Activated B cell treated with CpG ODN at 0.5 μM for 24 hours (primary cell): ENCODE results near the gene TXNDC11. TPM values are rescaled to one million over a fixed set of nuclear protein-coding genes. Genes with fewer than 3 reads are reported as not detected.

ENCODE experiments used
- ATAC-seq: fragments of 200-7000 bp; cut with Tn5 transposase; one replicate; pipeline ENCODE4 v1.10.0; 2021; ENCODE audit warnings: low read depth, mild to moderate bottlenecking, moderate library complexity
- CTCF ChIA-PET: fragments of 350-600 bp; sonication (Branson Sonifier 250); formaldehyde crosslinking; loops from one replicate; lab custom pipeline; 2021; ENCODE audit warnings: antibody characterized with exemption; lab: Charles Lee
- POLR2A ChIA-PET: fragments of 350-600 bp; sonication (Branson Sonifier 250); formaldehyde crosslinking; loops from one replicate; lab custom pipeline; 2021; ENCODE audit warnings: antibody characterized with exemption; lab: Charles Lee
- DNase-seq: peaks from one replicate; pipeline ENCODE4 v3.0.0; 2022
- H3K27ac Mint-ChIP-seq: one replicate; pipeline ENCODE4 v1.8.0; 2020; ENCODE audit warnings: mixed read lengths
- H3K27me3 Mint-ChIP-seq: one replicate; pipeline ENCODE4 v1.8.0; 2021; ENCODE audit warnings: mixed read lengths
- H3K36me3 Mint-ChIP-seq: one replicate; pipeline ENCODE4 v1.8.0; 2021; ENCODE audit warnings: low read depth, mixed read lengths
- H3K4me1 Mint-ChIP-seq: one replicate; pipeline ENCODE4 v1.8.0; 2021; ENCODE audit warnings: mixed read lengths
- H3K4me3 Mint-ChIP-seq: one replicate; pipeline ENCODE4 v1.8.0; 2020; ENCODE audit warnings: mild to moderate bottlenecking, mixed read lengths
- H3K9me3 Mint-ChIP-seq: one replicate; pipeline ENCODE4 v1.8.0; 2020; ENCODE audit warnings: mixed read lengths
- CTCF ChIP-seq: fragments of 200-600 bp; IDR thresholded peaks from one replicate; pipeline ENCODE4 v1.8.0; 2022; ENCODE audit warnings: antibody characterized with exemption, mild to moderate bottlenecking
- intact Hi-C: fragments of 100-400 bp; cut with micrococcal nuclease; formaldehyde crosslinking; loops from one replicate; pipeline ENCODE4 v1.15.1; 2024
- total RNA-seq: library from RNA; stranded (reverse); gene quantifications from 2 replicates; pipeline ENCODE4 v1.2.3, GENCODE V29; 2022

Gene TXNDC11
- total RNA-seq, 1 donor from 2014 or later, result 63.2 TPM

- Mint-ChIP-seq H3K36me3 (no peaks in the 10 kb centered on the region), H3K4me3 (no peak overlapping the region), H3K9me3 (no peaks in the 10 kb centered on the region), H3K4me1 (peaks cover 14% of the 10 kb centered on the region), H3K27ac (peak overlapping the region; percentile 24), H3K27me3 (no peaks in the 10 kb centered on the region)
- ChIA-PET CTCF (interaction anchor here (0.9 to 1.5 kb wide), 4 partner anchors 8 to 119 kb away, joined by 3 to 4 read pairs (median 3); no protein-coding TSS in a partner anchor), POLR2A (interaction anchor here (0.6 to 1.2 kb wide), 3 partner anchors 18 to 139 kb away, joined by 3 to 5 read pairs (median 3); no protein-coding TSS in a partner anchor)
- ATAC-seq (no peak), DNase-seq (no peak)
- TF ChIP-seq CTCF, result no peak
- intact Hi-C loops, result loop anchor here (2.0 kb wide), 1 partner anchor 64 kb away; no protein-coding TSS in a partner anchor
These were observed 91.7 kb downstream of the TXNDC11 start for GRCh38 chr16:11650641-11651591.

- CTCF ChIA-PET, result interaction anchor here (1.1 kb wide), 1 partner anchor 11 kb away, joined by 3 read pairs; no protein-coding TSS in a partner anchor
- Mint-ChIP-seq H3K27me3 (no peaks in the 10 kb centered on the region), H3K9me3 (no peaks in the 10 kb centered on the region), H3K27ac (no peak overlapping the region), H3K36me3 (no peaks in the 10 kb centered on the region), H3K4me1 (peaks cover 9% of the 10 kb centered on the region), H3K4me3 (no peak overlapping the region)
- POLR2A ChIA-PET, result no interaction called here
- ATAC-seq (no peak), DNase-seq (no peak)
- intact Hi-C loops, result no loop called here
- no peak for TF ChIP-seq CTCF
These were observed 93.4 kb downstream of the TXNDC11 start for GRCh38 chr16:11649276-11649675.

GRCh38 chr16:11642765-11643116, 99.9 kb downstream of the TXNDC11 start:
- POLR2A ChIA-PET, result interaction anchor here (0.5 kb wide), 1 partner anchor 176 kb away, joined by 3 read pairs; no protein-coding TSS in a partner anchor
- intact Hi-C loops, result loop anchor here (1.0 kb wide), 1 partner anchor 72 kb away; no protein-coding TSS in a partner anchor
- H3K9me3 Mint-ChIP-seq, result no peaks in the 10 kb centered on the region
- H3K4me1 Mint-ChIP-seq, result peaks cover 8% of the 10 kb centered on the region
- DNase-seq, result no peak
- ATAC-seq, result no peak
- CTCF ChIA-PET, result interaction anchor here (0.7 to 4.7 kb wide), 7 partner anchors 9 to 679 kb away, joined by 4 to 41 read pairs (median 7); no protein-coding TSS in a partner anchor
- no peaks in the 10 kb centered on the region for H3K27me3 Mint-ChIP-seq
- TF ChIP-seq CTCF, result no peak
- H3K27ac Mint-ChIP-seq, result no peak overlapping the region
- H3K36me3 Mint-ChIP-seq, result no peaks in the 10 kb centered on the region
- H3K4me3 Mint-ChIP-seq, result no peak overlapping the region

- ATAC-seq (peak; percentile 82), DNase-seq (no peak)
- intact Hi-C loops, result loop anchor here (1.0 to 2.0 kb wide), 7 partner anchors 54 to 686 kb away; partner anchors contain the start of gene LITAF
- CTCF ChIA-PET, result interaction anchor here (0.7 to 4.7 kb wide), 12 partner anchors 12 to 677 kb away, joined by 3 to 41 read pairs (median 4); no protein-coding TSS in a partner anchor
- POLR2A ChIA-PET, result no interaction called here
- Mint-ChIP-seq H3K27me3 (no peaks in the 10 kb centered on the region), H3K4me1 (peaks cover 8% of the 10 kb centered on the region), H3K36me3 (no peaks in the 10 kb centered on the region), H3K9me3 (no peaks in the 10 kb centered on the region), H3K4me3 (no peak overlapping the region), H3K27ac (no peak overlapping the region)
- peak; percentile 30 for TF ChIP-seq CTCF
These were observed 101.5 kb downstream of the TXNDC11 start for GRCh38 chr16:11640987-11641817.
